Measurements from ENCODE around the gene FRAS1.

Gene FRAS1

DNA sequence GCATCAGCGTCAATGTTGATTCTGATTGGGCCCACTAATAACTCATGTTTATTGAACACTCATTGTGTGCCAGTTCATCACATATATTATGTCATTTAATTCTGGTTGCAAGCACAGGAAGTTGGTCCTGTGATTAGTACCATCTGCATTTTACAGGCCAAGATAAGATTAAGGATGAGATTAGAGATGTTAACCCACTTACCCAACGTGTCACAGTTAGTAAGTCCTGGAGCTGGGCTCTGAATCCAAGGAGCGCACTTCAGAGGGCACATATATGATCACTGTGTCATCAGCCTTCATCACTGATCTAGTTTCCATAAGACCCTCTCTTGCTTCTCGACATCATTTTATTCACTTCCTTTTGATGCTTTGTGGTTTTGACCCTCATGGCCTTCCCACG is 289.1 kb downstream of the FRAS1 start:
- H3K4me3 ChIP-seq (ENCODE audit: low read length in 2 of 2): no peak overlapping the region
- H3K9ac ChIP-seq (ENCODE audit: low read depth in 1 of 2, low read length in 2 of 2): no peak overlapping the region
- H3K4me1 ChIP-seq (ENCODE audit: control insufficient read depth in 2 of 2, insufficient read depth in 2 of 2, low read length in 2 of 2): no peaks in the 10 kb centered on the region
- H3K36me3 ChIP-seq (ENCODE audit: control insufficient read depth in 2 of 2, insufficient read depth in 2 of 2, low read length in 2 of 2): no peaks in the 10 kb centered on the region
- no peaks in the 10 kb centered on the region for H3K9me3 ChIP-seq (ENCODE audit: control insufficient read depth in 2 of 2, low read length in 2 of 2)
- H3K27me3 ChIP-seq (ENCODE audit: control insufficient read depth in 2 of 2, insufficient read depth in 2 of 2, low read length in 2 of 2): peaks cover 0 to 3% of the 10 kb centered on the region in 2 donors
- no peak overlapping the region for H3K27ac ChIP-seq (ENCODE audit: low read depth in 2 of 2, low read length in 2 of 2)

DNA sequence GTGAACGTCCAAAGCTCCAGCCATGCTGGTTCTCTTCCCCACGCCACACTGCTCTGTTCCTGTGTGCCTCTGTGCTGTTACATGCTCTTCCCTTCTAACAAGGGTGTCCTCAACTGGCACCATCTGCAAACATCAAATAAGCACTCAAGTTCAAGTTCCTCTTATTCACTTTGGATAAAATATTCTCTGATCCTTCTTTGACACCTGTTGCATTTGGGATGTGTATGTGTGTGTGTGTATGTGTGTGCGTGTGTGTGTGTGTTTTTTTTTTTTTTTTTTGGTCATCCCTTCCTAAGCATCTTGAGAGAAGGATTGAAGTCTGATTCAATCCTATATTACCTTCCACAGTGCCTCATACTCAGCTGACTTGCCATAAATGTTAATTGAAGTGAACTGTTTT is 290.4 kb downstream of the FRAS1 start:
- H3K36me3 ChIP-seq (ENCODE audit: control insufficient read depth in 2 of 2, insufficient read depth in 2 of 2, low read length in 2 of 2): no peaks in the 10 kb centered on the region
- no peaks in the 10 kb centered on the region for H3K9me3 ChIP-seq (ENCODE audit: control insufficient read depth in 2 of 2, low read length in 2 of 2)
- peaks cover 0 to 3% of the 10 kb centered on the region in 2 donors for H3K27me3 ChIP-seq (ENCODE audit: control insufficient read depth in 2 of 2, insufficient read depth in 2 of 2, low read length in 2 of 2)
- H3K4me3 ChIP-seq (ENCODE audit: low read length in 2 of 2): no peak overlapping the region
- no peak overlapping the region for H3K27ac ChIP-seq (ENCODE audit: low read depth in 2 of 2, low read length in 2 of 2)
- no peaks in the 10 kb centered on the region for H3K4me1 ChIP-seq (ENCODE audit: control insufficient read depth in 2 of 2, insufficient read depth in 2 of 2, low read length in 2 of 2)
- H3K9ac ChIP-seq (ENCODE audit: low read depth in 1 of 2, low read length in 2 of 2): no peak overlapping the region

DNA sequence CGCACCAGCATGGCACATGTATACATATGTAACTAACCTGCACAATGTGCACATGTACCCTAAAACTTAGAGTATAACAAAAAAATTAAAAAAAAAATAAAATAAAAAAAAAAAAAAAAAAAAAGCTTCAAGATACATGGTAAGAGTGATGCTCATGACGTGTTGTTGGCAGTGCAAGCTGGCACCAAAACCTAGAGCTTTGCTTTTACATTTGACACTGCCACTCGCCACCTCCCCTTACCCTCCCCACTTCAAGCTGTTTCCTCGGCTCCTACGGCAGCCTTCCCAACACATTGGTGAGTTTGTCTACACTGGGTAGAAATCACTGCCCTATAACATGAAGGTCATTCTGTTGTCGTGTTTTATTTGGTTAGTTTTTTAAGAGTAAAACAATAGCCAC is 296.8 kb downstream of the FRAS1 start:
- Histone ChIP-seq H3K36me3 (ENCODE audit: control insufficient read depth in 2 of 2, insufficient read depth in 2 of 2, low read length in 2 of 2) (no peaks in the 10 kb centered on the region), H3K4me1 (ENCODE audit: control insufficient read depth in 2 of 2, insufficient read depth in 2 of 2, low read length in 2 of 2) (no peaks in the 10 kb centered on the region), H3K27me3 (ENCODE audit: control insufficient read depth in 2 of 2, insufficient read depth in 2 of 2, low read length in 2 of 2) (no peaks in the 10 kb centered on the region), H3K27ac (ENCODE audit: low read depth in 2 of 2, low read length in 2 of 2) (no peak overlapping the region), H3K9ac (ENCODE audit: low read depth in 1 of 2, low read length in 2 of 2) (no peak overlapping the region), H3K9me3 (ENCODE audit: control insufficient read depth in 2 of 2, low read length in 2 of 2) (no peaks in the 10 kb centered on the region), H3K4me3 (ENCODE audit: low read length in 2 of 2) (no peak overlapping the region)

DNA sequence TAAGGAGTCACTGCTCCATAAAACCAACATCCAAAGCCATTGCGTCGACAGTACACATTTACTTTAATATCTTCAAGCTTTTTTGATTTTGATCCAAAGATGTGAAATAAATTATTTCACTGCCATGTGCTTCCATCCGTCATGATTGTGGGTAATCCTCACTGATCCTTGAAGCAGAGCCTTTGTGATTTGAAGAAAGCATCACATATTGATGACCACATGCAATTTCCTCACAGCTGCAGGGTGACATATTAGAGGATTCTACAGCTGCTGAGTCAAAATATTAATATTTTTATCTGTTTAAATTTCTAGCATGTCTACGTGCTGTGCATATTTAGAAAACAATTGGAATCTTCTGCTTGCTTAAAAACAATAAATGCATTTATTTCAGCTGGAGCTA is 297.7 kb downstream of the FRAS1 start:
- H3K36me3 ChIP-seq (ENCODE audit: control insufficient read depth in 2 of 2, insufficient read depth in 2 of 2, low read length in 2 of 2): no peaks in the 10 kb centered on the region
- no peak overlapping the region for H3K9ac ChIP-seq (ENCODE audit: low read depth in 1 of 2, low read length in 2 of 2)
- H3K4me3 ChIP-seq (ENCODE audit: low read length in 2 of 2): no peak overlapping the region
- no peaks in the 10 kb centered on the region for H3K9me3 ChIP-seq (ENCODE audit: control insufficient read depth in 2 of 2, low read length in 2 of 2)
- H3K27ac ChIP-seq (ENCODE audit: low read depth in 2 of 2, low read length in 2 of 2): no peak overlapping the region
- no peaks in the 10 kb centered on the region for H3K4me1 ChIP-seq (ENCODE audit: control insufficient read depth in 2 of 2, insufficient read depth in 2 of 2, low read length in 2 of 2)
- H3K27me3 ChIP-seq (ENCODE audit: control insufficient read depth in 2 of 2, insufficient read depth in 2 of 2, low read length in 2 of 2): no peaks in the 10 kb centered on the region

DNA sequence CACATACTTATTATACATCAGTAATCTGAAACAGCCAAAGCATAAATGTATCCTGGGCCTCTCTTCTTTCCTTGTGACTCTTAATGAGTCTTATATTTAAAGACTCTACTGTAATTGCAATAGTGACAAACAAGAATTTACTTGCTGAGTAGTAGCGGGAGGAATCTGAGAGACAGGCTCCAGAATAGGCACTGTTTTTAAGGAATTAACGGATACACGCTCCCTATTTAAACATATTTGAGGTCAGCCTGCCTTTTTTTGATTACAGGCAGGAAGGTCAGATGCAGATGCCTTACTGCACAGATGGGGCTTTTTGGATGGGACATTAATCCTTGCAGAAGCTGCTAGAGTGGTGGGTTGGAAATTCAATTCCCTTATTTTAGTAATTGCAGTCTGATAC is 298.2 kb downstream of the FRAS1 start:
- no peaks in the 10 kb centered on the region for H3K4me1 ChIP-seq (ENCODE audit: control insufficient read depth in 2 of 2, insufficient read depth in 2 of 2, low read length in 2 of 2)
- no peak overlapping the region for H3K4me3 ChIP-seq (ENCODE audit: low read length in 2 of 2)
- no peak overlapping the region for H3K9ac ChIP-seq (ENCODE audit: low read depth in 1 of 2, low read length in 2 of 2)
- no peaks in the 10 kb centered on the region for H3K27me3 ChIP-seq (ENCODE audit: control insufficient read depth in 2 of 2, insufficient read depth in 2 of 2, low read length in 2 of 2)
- H3K36me3 ChIP-seq (ENCODE audit: control insufficient read depth in 2 of 2, insufficient read depth in 2 of 2, low read length in 2 of 2): no peaks in the 10 kb centered on the region
- no peaks in the 10 kb centered on the region for H3K9me3 ChIP-seq (ENCODE audit: control insufficient read depth in 2 of 2, low read length in 2 of 2)
- H3K27ac ChIP-seq (ENCODE audit: low read depth in 2 of 2, low read length in 2 of 2): no peak overlapping the region

DNA sequence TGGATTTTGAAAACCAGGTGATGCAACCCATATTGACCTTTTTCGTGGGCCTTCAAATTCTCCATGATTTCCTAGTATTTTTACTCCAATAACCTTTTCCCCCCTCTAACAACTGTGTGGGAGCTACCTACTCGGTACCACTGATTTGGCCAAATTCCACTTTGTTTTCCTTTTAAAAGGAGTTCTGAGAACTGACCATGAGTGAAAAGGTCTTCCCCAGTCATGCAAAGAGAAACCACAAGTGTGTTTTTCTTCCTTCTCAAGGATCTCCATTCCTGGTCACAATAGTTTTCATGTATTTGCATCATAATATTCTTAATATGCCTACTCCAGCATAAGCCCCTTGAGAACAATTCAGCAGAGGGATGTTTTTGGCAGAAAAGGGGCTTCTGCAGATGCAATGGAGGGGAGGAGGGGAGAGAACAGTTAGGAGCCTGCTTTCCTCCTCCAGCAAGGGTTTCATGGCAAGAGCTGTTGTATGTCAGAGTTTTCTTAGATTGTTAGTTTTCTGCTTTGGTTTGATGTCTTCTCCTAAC is 299.2 kb downstream of the FRAS1 start:
- Histone ChIP-seq H3K4me3 (ENCODE audit: low read length in 2 of 2) (no peak overlapping the region), H3K9me3 (ENCODE audit: control insufficient read depth in 2 of 2, low read length in 2 of 2) (no peaks in the 10 kb centered on the region), H3K9ac (ENCODE audit: low read depth in 1 of 2, low read length in 2 of 2) (no peak overlapping the region), H3K4me1 (ENCODE audit: control insufficient read depth in 2 of 2, insufficient read depth in 2 of 2, low read length in 2 of 2) (no peaks in the 10 kb centered on the region), H3K36me3 (ENCODE audit: control insufficient read depth in 2 of 2, insufficient read depth in 2 of 2, low read length in 2 of 2) (no peaks in the 10 kb centered on the region), H3K27ac (ENCODE audit: low read depth in 2 of 2, low read length in 2 of 2) (no peak overlapping the region), H3K27me3 (ENCODE audit: control insufficient read depth in 2 of 2, insufficient read depth in 2 of 2, low read length in 2 of 2) (no peaks in the 10 kb centered on the region)

DNA sequence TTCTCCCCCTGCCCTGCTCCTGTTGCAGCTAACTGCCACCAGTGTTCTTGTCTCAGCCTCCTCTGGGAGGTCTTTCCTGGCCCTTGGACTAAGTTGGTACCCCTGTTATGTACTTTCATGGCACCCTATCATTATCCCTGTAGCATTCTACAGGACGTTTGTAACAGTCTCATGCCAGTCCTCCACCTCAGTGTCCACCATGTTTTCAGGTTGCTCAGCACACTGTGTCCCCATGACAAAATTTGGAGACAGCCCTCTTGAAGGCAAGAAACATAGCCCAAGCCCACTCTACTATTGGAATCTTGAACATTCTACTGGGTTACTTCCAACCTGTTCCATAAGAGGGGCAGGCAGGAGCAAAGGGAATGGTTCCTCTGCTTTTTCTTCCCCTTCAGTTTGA is 300.0 kb downstream of the FRAS1 start:
- Histone ChIP-seq H3K4me3 (ENCODE audit: low read length in 2 of 2) (no peak overlapping the region), H3K4me1 (ENCODE audit: control insufficient read depth in 2 of 2, insufficient read depth in 2 of 2, low read length in 2 of 2) (no peaks in the 10 kb centered on the region), H3K27me3 (ENCODE audit: control insufficient read depth in 2 of 2, insufficient read depth in 2 of 2, low read length in 2 of 2) (no peaks in the 10 kb centered on the region), H3K36me3 (ENCODE audit: control insufficient read depth in 2 of 2, insufficient read depth in 2 of 2, low read length in 2 of 2) (no peaks in the 10 kb centered on the region), H3K9ac (ENCODE audit: low read depth in 1 of 2, low read length in 2 of 2) (no peak overlapping the region), H3K27ac (ENCODE audit: low read depth in 2 of 2, low read length in 2 of 2) (no peak overlapping the region), H3K9me3 (ENCODE audit: control insufficient read depth in 2 of 2, low read length in 2 of 2) (no peaks in the 10 kb centered on the region)

DNA sequence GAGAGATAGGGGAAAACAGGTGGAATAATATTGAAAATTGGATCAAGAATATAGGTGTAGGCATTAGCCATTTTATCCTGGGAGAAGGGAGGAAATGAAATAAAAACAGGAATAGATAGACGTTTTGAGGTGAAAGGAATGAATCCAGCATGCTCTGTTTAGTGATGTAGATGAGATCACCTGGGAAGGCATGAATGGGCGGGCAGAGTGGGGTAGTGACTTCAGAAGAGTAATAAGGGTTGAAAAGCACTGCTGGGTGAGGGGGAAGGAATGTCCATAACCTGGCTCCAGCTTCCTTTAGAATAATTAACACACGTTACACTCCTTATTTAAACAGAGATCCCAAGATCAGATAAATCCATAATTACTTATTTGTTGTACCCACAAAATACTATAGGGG is 303.3 kb downstream of the FRAS1 start:
- no peaks in the 10 kb centered on the region for H3K27me3 ChIP-seq (ENCODE audit: control insufficient read depth in 2 of 2, insufficient read depth in 2 of 2, low read length in 2 of 2)
- no peaks in the 10 kb centered on the region for H3K36me3 ChIP-seq (ENCODE audit: control insufficient read depth in 2 of 2, insufficient read depth in 2 of 2, low read length in 2 of 2)
- no peak overlapping the region for H3K4me3 ChIP-seq (ENCODE audit: low read length in 2 of 2)
- H3K27ac ChIP-seq (ENCODE audit: low read depth in 2 of 2, low read length in 2 of 2): no peak overlapping the region
- H3K9ac ChIP-seq (ENCODE audit: low read depth in 1 of 2, low read length in 2 of 2): no peak overlapping the region
- no peaks in the 10 kb centered on the region for H3K9me3 ChIP-seq (ENCODE audit: control insufficient read depth in 2 of 2, low read length in 2 of 2)
- no peaks in the 10 kb centered on the region for H3K4me1 ChIP-seq (ENCODE audit: control insufficient read depth in 2 of 2, insufficient read depth in 2 of 2, low read length in 2 of 2)

DNA sequence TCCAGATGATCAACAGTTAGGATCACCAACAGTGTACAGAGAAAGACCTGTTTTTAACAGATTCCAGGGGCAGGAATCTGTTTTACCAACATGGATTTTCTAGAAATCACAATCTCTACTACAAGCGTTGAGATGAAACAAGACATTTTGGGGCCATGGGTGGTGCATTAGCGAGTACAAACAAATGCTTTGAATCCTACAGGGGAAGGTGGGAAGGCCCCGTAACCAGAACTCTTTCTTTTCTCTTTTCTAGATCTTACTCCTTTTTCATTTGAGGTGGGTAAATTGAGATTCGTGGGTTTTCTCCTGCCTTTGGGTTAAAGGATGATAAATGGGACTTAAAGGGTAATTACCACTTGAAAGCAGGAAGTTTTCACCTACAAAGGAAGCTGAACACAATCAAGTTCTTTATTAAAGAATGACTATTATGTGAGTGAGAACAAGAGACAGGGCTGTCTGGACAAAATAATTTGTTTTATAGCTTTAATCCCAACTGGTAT is 304.5 kb downstream of the FRAS1 start:
- no peaks in the 10 kb centered on the region for H3K27me3 ChIP-seq (ENCODE audit: control insufficient read depth in 2 of 2, insufficient read depth in 2 of 2, low read length in 2 of 2)
- H3K9ac ChIP-seq (ENCODE audit: low read depth in 1 of 2, low read length in 2 of 2): no peak overlapping the region
- H3K4me1 ChIP-seq (ENCODE audit: control insufficient read depth in 2 of 2, insufficient read depth in 2 of 2, low read length in 2 of 2): no peaks in the 10 kb centered on the region
- H3K9me3 ChIP-seq (ENCODE audit: control insufficient read depth in 2 of 2, low read length in 2 of 2): no peaks in the 10 kb centered on the region
- H3K4me3 ChIP-seq (ENCODE audit: low read length in 2 of 2): no peak overlapping the region
- no peak overlapping the region for H3K27ac ChIP-seq (ENCODE audit: low read depth in 2 of 2, low read length in 2 of 2)
- H3K36me3 ChIP-seq (ENCODE audit: control insufficient read depth in 2 of 2, insufficient read depth in 2 of 2, low read length in 2 of 2): no peaks in the 10 kb centered on the region

DNA sequence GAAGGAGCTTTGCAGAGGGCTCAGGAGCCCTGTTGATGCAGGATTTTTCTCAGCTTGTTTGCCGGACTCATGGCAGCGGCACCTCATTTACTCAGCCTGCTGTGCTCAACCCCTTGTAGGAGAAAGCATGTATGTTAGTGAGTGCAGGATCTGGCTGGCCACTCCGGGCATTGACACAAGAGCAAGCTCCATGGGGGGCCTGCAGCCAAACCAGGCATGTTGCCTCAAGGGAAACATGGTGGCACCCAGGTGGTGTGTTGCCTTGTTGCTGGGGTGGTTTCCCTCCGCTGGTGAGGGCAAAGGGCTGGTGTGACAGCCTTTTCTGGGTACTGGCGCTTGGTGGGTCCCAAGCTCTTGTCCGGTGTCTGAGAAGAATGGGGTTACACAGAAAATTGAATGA is 305.2 kb downstream of the FRAS1 start:
- Histone ChIP-seq H3K27ac (ENCODE audit: low read depth in 2 of 2, low read length in 2 of 2) (no peak overlapping the region), H3K36me3 (ENCODE audit: control insufficient read depth in 2 of 2, insufficient read depth in 2 of 2, low read length in 2 of 2) (no peaks in the 10 kb centered on the region), H3K9me3 (ENCODE audit: control insufficient read depth in 2 of 2, low read length in 2 of 2) (no peaks in the 10 kb centered on the region), H3K4me3 (ENCODE audit: low read length in 2 of 2) (no peak overlapping the region), H3K9ac (ENCODE audit: low read depth in 1 of 2, low read length in 2 of 2) (no peak overlapping the region), H3K4me1 (ENCODE audit: control insufficient read depth in 2 of 2, insufficient read depth in 2 of 2, low read length in 2 of 2) (no peaks in the 10 kb centered on the region), H3K27me3 (ENCODE audit: control insufficient read depth in 2 of 2, insufficient read depth in 2 of 2, low read length in 2 of 2) (no peaks in the 10 kb centered on the region)

DNA sequence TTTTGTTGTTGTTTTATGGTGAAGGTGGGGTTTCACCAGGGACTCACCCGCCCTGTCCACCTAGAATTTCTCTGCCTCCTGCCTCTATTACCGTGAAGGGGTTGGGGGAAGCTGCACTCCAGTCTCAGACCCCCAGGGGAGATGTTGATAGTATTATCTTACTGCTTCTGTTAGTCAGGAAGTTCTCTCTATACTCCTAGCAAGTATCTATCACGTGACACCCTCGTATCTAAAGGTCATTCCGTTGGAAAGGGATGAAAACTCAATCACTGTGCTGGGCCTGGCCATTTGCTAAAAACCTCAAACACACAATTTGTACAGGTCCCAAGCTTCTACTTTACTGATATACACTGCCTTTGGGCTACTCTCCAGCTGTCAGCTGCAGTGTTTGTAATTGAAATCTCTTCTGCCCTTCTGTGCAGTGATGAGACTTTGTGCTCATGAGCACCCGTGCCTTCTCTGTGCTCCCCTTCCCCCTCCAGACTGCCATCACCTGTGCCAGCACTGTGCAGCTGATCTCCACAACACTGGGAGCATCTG is 306.0 kb downstream of the FRAS1 start:
- Histone ChIP-seq H3K27me3 (ENCODE audit: control insufficient read depth in 2 of 2, insufficient read depth in 2 of 2, low read length in 2 of 2) (no peaks in the 10 kb centered on the region), H3K4me1 (ENCODE audit: control insufficient read depth in 2 of 2, insufficient read depth in 2 of 2, low read length in 2 of 2) (no peaks in the 10 kb centered on the region), H3K4me3 (ENCODE audit: low read length in 2 of 2) (no peak overlapping the region), H3K9ac (ENCODE audit: low read depth in 1 of 2, low read length in 2 of 2) (no peak overlapping the region), H3K9me3 (ENCODE audit: control insufficient read depth in 2 of 2, low read length in 2 of 2) (no peaks in the 10 kb centered on the region), H3K36me3 (ENCODE audit: control insufficient read depth in 2 of 2, insufficient read depth in 2 of 2, low read length in 2 of 2) (no peaks in the 10 kb centered on the region), H3K27ac (ENCODE audit: low read depth in 2 of 2, low read length in 2 of 2) (no peak overlapping the region)
